Measurements from ENCODE around the gene ADAMTS19. TPM values are rescaled to one million over a fixed set of nuclear protein-coding genes. Genes with fewer than 3 reads are reported as not detected.

ADAMTS19 gene
- total and polyA plus RNA-seq, 2 of the 8 experiments (the other 6 are each of a cell fraction or from before 2014, with no cell fraction given): 17.3 to 28.8 TPM

DNA sequence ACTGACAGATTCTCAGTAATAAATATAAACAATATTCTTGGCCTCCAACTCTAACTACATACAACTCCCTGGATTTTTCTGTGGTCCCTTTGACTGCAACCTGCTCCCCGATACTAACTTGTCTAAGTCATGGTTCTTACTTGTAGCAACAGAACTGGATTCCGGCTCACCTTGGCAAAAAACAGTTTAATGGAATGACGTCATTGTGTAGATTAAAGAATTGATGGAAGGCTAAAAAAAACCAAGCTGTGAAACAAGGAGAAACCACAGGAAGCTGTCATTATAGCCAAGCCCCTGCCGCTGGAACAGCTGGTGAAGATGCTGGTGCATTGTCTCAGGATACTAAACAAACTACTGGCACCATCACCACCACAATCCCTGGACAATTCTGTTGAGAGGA is 11.4 kb upstream of the ADAMTS19 start (continued):
- TF ChIP-seq, protein P1, sequence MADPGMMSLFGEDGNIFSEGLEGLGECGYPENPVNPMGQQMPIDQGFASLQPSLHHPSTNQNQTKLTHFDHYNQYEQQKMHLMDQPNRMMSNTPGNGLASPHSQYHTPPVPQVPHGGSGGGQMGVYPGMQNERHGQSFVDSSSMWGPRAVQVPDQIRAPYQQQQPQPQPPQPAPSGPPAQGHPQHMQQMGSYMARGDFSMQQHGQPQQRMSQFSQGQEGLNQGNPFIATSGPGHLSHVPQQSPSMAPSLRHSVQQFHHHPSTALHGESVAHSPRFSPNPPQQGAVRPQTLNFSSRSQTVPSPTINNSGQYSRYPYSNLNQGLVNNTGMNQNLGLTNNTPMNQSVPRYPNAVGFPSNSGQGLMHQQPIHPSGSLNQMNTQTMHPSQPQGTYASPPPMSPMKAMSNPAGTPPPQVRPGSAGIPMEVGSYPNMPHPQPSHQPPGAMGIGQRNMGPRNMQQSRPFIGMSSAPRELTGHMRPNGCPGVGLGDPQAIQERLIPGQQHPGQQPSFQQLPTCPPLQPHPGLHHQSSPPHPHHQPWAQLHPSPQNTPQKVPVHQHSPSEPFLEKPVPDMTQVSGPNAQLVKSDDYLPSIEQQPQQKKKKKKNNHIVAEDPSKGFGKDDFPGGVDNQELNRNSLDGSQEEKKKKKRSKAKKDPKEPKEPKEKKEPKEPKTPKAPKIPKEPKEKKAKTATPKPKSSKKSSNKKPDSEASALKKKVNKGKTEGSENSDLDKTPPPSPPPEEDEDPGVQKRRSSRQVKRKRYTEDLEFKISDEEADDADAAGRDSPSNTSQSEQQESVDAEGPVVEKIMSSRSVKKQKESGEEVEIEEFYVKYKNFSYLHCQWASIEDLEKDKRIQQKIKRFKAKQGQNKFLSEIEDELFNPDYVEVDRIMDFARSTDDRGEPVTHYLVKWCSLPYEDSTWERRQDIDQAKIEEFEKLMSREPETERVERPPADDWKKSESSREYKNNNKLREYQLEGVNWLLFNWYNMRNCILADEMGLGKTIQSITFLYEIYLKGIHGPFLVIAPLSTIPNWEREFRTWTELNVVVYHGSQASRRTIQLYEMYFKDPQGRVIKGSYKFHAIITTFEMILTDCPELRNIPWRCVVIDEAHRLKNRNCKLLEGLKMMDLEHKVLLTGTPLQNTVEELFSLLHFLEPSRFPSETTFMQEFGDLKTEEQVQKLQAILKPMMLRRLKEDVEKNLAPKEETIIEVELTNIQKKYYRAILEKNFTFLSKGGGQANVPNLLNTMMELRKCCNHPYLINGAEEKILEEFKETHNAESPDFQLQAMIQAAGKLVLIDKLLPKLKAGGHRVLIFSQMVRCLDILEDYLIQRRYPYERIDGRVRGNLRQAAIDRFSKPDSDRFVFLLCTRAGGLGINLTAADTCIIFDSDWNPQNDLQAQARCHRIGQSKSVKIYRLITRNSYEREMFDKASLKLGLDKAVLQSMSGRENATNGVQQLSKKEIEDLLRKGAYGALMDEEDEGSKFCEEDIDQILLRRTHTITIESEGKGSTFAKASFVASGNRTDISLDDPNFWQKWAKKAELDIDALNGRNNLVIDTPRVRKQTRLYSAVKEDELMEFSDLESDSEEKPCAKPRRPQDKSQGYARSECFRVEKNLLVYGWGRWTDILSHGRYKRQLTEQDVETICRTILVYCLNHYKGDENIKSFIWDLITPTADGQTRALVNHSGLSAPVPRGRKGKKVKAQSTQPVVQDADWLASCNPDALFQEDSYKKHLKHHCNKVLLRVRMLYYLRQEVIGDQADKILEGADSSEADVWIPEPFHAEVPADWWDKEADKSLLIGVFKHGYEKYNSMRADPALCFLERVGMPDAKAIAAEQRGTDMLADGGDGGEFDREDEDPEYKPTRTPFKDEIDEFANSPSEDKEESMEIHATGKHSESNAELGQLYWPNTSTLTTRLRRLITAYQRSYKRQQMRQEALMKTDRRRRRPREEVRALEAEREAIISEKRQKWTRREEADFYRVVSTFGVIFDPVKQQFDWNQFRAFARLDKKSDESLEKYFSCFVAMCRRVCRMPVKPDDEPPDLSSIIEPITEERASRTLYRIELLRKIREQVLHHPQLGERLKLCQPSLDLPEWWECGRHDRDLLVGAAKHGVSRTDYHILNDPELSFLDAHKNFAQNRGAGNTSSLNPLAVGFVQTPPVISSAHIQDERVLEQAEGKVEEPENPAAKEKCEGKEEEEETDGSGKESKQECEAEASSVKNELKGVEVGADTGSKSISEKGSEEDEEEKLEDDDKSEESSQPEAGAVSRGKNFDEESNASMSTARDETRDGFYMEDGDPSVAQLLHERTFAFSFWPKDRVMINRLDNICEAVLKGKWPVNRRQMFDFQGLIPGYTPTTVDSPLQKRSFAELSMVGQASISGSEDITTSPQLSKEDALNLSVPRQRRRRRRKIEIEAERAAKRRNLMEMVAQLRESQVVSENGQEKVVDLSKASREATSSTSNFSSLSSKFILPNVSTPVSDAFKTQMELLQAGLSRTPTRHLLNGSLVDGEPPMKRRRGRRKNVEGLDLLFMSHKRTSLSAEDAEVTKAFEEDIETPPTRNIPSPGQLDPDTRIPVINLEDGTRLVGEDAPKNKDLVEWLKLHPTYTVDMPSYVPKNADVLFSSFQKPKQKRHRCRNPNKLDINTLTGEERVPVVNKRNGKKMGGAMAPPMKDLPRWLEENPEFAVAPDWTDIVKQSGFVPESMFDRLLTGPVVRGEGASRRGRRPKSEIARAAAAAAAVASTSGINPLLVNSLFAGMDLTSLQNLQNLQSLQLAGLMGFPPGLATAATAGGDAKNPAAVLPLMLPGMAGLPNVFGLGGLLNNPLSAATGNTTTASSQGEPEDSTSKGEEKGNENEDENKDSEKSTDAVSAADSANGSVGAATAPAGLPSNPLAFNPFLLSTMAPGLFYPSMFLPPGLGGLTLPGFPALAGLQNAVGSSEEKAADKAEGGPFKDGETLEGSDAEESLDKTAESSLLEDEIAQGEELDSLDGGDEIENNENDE (IDR thresholded peaks at IDR 0.05; ENCODE audit: insufficient replicate concordance, low read length): no peak
- TF ChIP-seq, protein P2, sequence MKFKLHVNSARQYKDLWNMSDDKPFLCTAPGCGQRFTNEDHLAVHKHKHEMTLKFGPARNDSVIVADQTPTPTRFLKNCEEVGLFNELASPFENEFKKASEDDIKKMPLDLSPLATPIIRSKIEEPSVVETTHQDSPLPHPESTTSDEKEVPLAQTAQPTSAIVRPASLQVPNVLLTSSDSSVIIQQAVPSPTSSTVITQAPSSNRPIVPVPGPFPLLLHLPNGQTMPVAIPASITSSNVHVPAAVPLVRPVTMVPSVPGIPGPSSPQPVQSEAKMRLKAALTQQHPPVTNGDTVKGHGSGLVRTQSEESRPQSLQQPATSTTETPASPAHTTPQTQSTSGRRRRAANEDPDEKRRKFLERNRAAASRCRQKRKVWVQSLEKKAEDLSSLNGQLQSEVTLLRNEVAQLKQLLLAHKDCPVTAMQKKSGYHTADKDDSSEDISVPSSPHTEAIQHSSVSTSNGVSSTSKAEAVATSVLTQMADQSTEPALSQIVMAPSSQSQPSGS (IDR thresholded peaks at IDR 0.05; ENCODE audit: low read length): no peak
- TF ChIP-seq SP2 (IDR thresholded peaks at IDR 0.05; ENCODE audit: low read length): no peak
- no peak for TF ChIP-seq SIN3A (conservative IDR thresholded peaks at IDR 0.05 in 1 of 2, IDR thresholded peaks at IDR 0.05 in 1 of 2; ENCODE audit: low read depth in 1 of 2, low read length in 2 of 2)
- TF ChIP-seq NRF1 (IDR thresholded peaks at IDR 0.05; ENCODE audit: low read depth, low read length): no peak
